Choroid plexus epithelial cell (primary cell): Measurements from ENCODE around the gene ERBIN.
"Not testable (repeated sequence)": the region's sequence is repeated elsewhere in the genome, so short reads cannot be mapped to it uniquely, and the experiment has no call there.

Source experiments
- DNase-seq: peaks from one replicate; pipeline ENCODE4 v3.0.0-alpha.2; 2010; ENCODE audit warnings: low read depth
- H3K4me3 ChIP-seq: 2 replicates; pipeline ENCODE4 v1.5.1; 2011; ENCODE audit warnings: low read depth, mild to moderate bottlenecking, control low read depth, low read length, moderate library complexity
- CTCF ChIP-seq: conservative IDR thresholded peaks from 2 replicates; pipeline ENCODE4 v1.5.1; 2011; ENCODE audit warnings: low read depth, mild to moderate bottlenecking, control low read depth, inconsistent platforms, low read length, moderate library complexity

Gene ERBIN

GRCh38 chr5:65926276-65926783 lies at the start of gene ERBIN:
ERBIN (plus strand) TSS chr5:65926575; CDS start chr5:65992719, 66,144 bp downstream.
- H3K4me3 ChIP-seq = peak within 1 kb of the TSS; percentile 86
- peak; percentile 90 for DNase-seq
- no peak for TF ChIP-seq CTCF

- H3K4me3 ChIP-seq = no peak overlapping the region
- DNase-seq = no peak
- TF ChIP-seq CTCF = no peak
Measured at GRCh38 chr5:65876970-65877369, 49.4 kb upstream of the ERBIN start.

GRCh38 chr5:65879668-65880256 lies 46.6 kb upstream of the ERBIN start:
- H3K4me3 ChIP-seq = not testable (repeated sequence)
- DNase-seq = peak; percentile 88

GRCh38 chr5:65880496-65881072 lies 45.8 kb upstream of the ERBIN start:
- no peak overlapping the region for H3K4me3 ChIP-seq
- DNase-seq = peak; percentile 57
- no peak for TF ChIP-seq CTCF

- no peak overlapping the region for H3K4me3 ChIP-seq
- TF ChIP-seq CTCF = no peak
- DNase-seq = no peak
Measured at GRCh38 chr5:65882278-65882677, 44.1 kb upstream of the ERBIN start.

GRCh38 chr5:65883461-65883860 lies 42.9 kb upstream of the ERBIN start:
- no peak for TF ChIP-seq CTCF
- no peak overlapping the region for H3K4me3 ChIP-seq
- DNase-seq = no peak

- no peak for DNase-seq
- TF ChIP-seq CTCF = no peak
- H3K4me3 ChIP-seq = no peak overlapping the region
Measured at GRCh38 chr5:65886387-65886786, 40.0 kb upstream of the ERBIN start.

- not testable (repeated sequence) for DNase-seq, H3K4me3 ChIP-seq
Measured at GRCh38 chr5:65892024-65892423, 34.4 kb upstream of the ERBIN start.
